ENCODE measurements around the gene PCBD1. TPM values are rescaled to one million over a fixed set of nuclear protein-coding genes. Genes with fewer than 3 reads are reported as not detected.

Gene PCBD1
- total RNA-seq, 1 donor from 2014 or later = 121 TPM

- peak; percentile 57 for DNase-seq (ENCODE audit: low spot score)
- intact Hi-C loops (cut with DNase I) = no loop called here
Observed at GRCh38 chr10:70906031-70906783, 17.8 kb upstream of the PCBD1 start.

- peak; percentile 73 for DNase-seq (ENCODE audit: low spot score)
- intact Hi-C loops (cut with DNase I) = loop anchor here (2.0 kb wide), 1 partner anchor 379 kb away; no protein-coding TSS in a partner anchor
Observed at GRCh38 chr10:70905071-70906021, 17.0 kb upstream of the PCBD1 start.

GRCh38 chr10:70903262-70903921, 15.0 kb upstream of the PCBD1 start:
- intact Hi-C loops (cut with DNase I) = loop anchor here (5.0 kb wide), 1 partner anchor 304 kb away; no protein-coding TSS in a partner anchor
- no peak for DNase-seq (ENCODE audit: low spot score)

GRCh38 chr10:70902661-70903261, 14.4 kb upstream of the PCBD1 start:
- intact Hi-C loops (cut with DNase I) = loop anchor here (5.0 kb wide), 1 partner anchor 305 kb away; no protein-coding TSS in a partner anchor
- no peak for DNase-seq (ENCODE audit: low spot score)

GRCh38 chr10:70901276-70901878, 13.0 kb upstream of the PCBD1 start:
- DNase-seq (ENCODE audit: low spot score) = no peak
- intact Hi-C loops (cut with DNase I) = loop anchor here (5.0 kb wide), 1 partner anchor 306 kb away; no protein-coding TSS in a partner anchor

- DNase-seq (ENCODE audit: low spot score) = no peak
Observed at GRCh38 chr10:70899096-70899495, 10.7 kb upstream of the PCBD1 start.

GRCh38 chr10:70898687-70899086, 10.3 kb upstream of the PCBD1 start:
- DNase-seq (ENCODE audit: low spot score) = no peak
- intact Hi-C loops (cut with DNase I) = no loop called here

More at GRCh38 chr10:70899096-70899495, 10.7 kb upstream of the PCBD1 start:
- intact Hi-C loops (cut with DNase I) = no loop called here

GRCh38 chr10:70896551-70896950, 8.2 kb upstream of the PCBD1 start:
- intact Hi-C loops (cut with DNase I) = no loop called here
- DNase-seq (ENCODE audit: low spot score) = no peak

GRCh38 chr10:70894416-70894815, 6.1 kb upstream of the PCBD1 start:
- intact Hi-C loops (cut with DNase I) = no loop called here

GRCh38 chr10:70893227-70894006, 5.1 kb upstream of the PCBD1 start:
- intact Hi-C loops (cut with DNase I) = no loop called here
- no peak for DNase-seq (ENCODE audit: low spot score)

More at GRCh38 chr10:70894416-70894815, 6.1 kb upstream of the PCBD1 start:
- no peak for DNase-seq (ENCODE audit: low spot score)

- intact Hi-C loops (cut with DNase I) = no loop called here
- DNase-seq (ENCODE audit: low spot score) = no peak
Observed at GRCh38 chr10:70892631-70893030, 4.3 kb upstream of the PCBD1 start.

- intact Hi-C loops (cut with DNase I) = no loop called here
Observed at GRCh38 chr10:70891627-70892026, 3.3 kb upstream of the PCBD1 start.

GRCh38 chr10:70890917-70891431, 2.6 kb upstream of the PCBD1 start:
- intact Hi-C loops (cut with DNase I) = no loop called here
- peak; percentile 86 for DNase-seq (ENCODE audit: low spot score)

More at GRCh38 chr10:70891627-70892026, 3.3 kb upstream of the PCBD1 start:
- DNase-seq (ENCODE audit: low spot score) = no peak

- DNase-seq (ENCODE audit: low spot score) = no peak
- intact Hi-C loops (cut with DNase I) = loop anchor here (5.0 to 10.0 kb wide), 2 partner anchors 214 to 427 kb away; partner anchors contain the start of gene ADAMTS14
Observed at GRCh38 chr10:70889291-70889690, 926 bp upstream of the PCBD1 start.

GRCh38 chr10:70886921-70887665, 1.3 kb downstream of the PCBD1 start:
- DNase-seq (ENCODE audit: low spot score) = no peak
- intact Hi-C loops (cut with DNase I) = loop anchor here (5.0 to 10.0 kb wide), 2 partner anchors 212 to 425 kb away; partner anchors contain the start of gene ADAMTS14

GRCh38 chr10:70885931-70886903, 2.1 kb downstream of the PCBD1 start:
- intact Hi-C loops (cut with DNase I) = loop anchor here (5.0 to 10.0 kb wide), 2 partner anchors 211 to 424 kb away; partner anchors contain the start of gene ADAMTS14
- no peak for DNase-seq (ENCODE audit: low spot score)
